AG20443 (cell line): ENCODE results near the gene SON.
"Not testable (repeated sequence)": the region's sequence is repeated elsewhere in the genome, so short reads cannot be mapped to it uniquely, and the experiment has no call there.

Source experiments
- DNase-seq: peaks from one replicate; pipeline ENCODE4 v3.0.0; 2012; ENCODE audit warnings: low spot score, mixed read lengths

The SON gene

GRCh38 chr21:33569991-33570390 lies 27.2 kb downstream of the SON start:
- no peak for DNase-seq

GRCh38 chr21:33572350-33572749 lies 29.5 kb downstream of the SON start:
- DNase-seq: no peak

- DNase-seq: not testable (repeated sequence)
Measured at GRCh38 chr21:33576741-33577141, 33.9 kb downstream of the SON start.

- peak; percentile 13 for DNase-seq
Measured at GRCh38 chr21:33578214-33578613, 35.4 kb downstream of the SON start.

- DNase-seq: no peak
Measured at GRCh38 chr21:33578959-33579542, 36.2 kb downstream of the SON start.

- no peak for DNase-seq
Measured at GRCh38 chr21:33584455-33584854, 41.6 kb downstream of the SON start.

GRCh38 chr21:33586927-33587326 lies 44.1 kb downstream of the SON start:
- DNase-seq: no peak

- DNase-seq: peak; percentile 54
Measured at GRCh38 chr21:33587792-33588484, 45.1 kb downstream of the SON start.

GRCh38 chr21:33588485-33589335 lies 45.9 kb downstream of the SON start, which contains the start of gene DONSON:
Gene DONSON (minus strand): TSS chr21:33588684. CDS start chr21:33588641, 43 bp downstream.
- peak; percentile 100 for DNase-seq

GRCh38 chr21:33598051-33598450 lies 55.2 kb downstream of the SON start:
- DNase-seq: no peak

- no peak for DNase-seq
Measured at GRCh38 chr21:33608559-33608958, 65.7 kb downstream of the SON start.

- DNase-seq: no peak
Measured at GRCh38 chr21:33611006-33611744, 68.3 kb downstream of the SON start.

- DNase-seq: not testable (repeated sequence)
Measured at GRCh38 chr21:33617565-33617964, 74.7 kb downstream of the SON start.

GRCh38 chr21:33618407-33618806 lies 75.6 kb downstream of the SON start:
- DNase-seq: no peak

GRCh38 chr21:33619726-33620125 lies 76.9 kb downstream of the SON start:
- DNase-seq: no peak

- DNase-seq: no peak
Measured at GRCh38 chr21:33622253-33622652, 79.4 kb downstream of the SON start.

GRCh38 chr21:33626151-33626550 lies 83.3 kb downstream of the SON start:
- not testable (repeated sequence) for DNase-seq
